ES-I3 (cell line): ENCODE measurements around the gene PSPH.
"Not testable (repeated sequence)": the region's sequence is repeated elsewhere in the genome, so short reads cannot be mapped to it uniquely, and the experiment has no call there.

Experiments used
- H3K36me3 ChIP-seq: 2 replicates; pipeline ENCODE4 v1.6.1; 2013; ENCODE audit warnings: mild to moderate bottlenecking, low read length, control low read depth, moderate library complexity; ENCODE audit not compliant: insufficient read depth
- H3K4me1 ChIP-seq: 2 replicates; pipeline ENCODE4 v1.6.1; 2013; ENCODE audit warnings: mild to moderate bottlenecking, control low read depth, low read length; ENCODE audit not compliant: insufficient read depth
- H3K9ac ChIP-seq: 2 replicates; pipeline ENCODE4 v1.6.1; 2013; ENCODE audit warnings: low read depth, mild to moderate bottlenecking, low read length, moderate library complexity
- H3K9me3 ChIP-seq: 2 replicates; pipeline ENCODE4 v1.6.1; 2013; ENCODE audit warnings: mild to moderate bottlenecking, low read length, moderate library complexity; ENCODE audit not compliant: control insufficient read depth, insufficient read depth

PSPH gene

DNA sequence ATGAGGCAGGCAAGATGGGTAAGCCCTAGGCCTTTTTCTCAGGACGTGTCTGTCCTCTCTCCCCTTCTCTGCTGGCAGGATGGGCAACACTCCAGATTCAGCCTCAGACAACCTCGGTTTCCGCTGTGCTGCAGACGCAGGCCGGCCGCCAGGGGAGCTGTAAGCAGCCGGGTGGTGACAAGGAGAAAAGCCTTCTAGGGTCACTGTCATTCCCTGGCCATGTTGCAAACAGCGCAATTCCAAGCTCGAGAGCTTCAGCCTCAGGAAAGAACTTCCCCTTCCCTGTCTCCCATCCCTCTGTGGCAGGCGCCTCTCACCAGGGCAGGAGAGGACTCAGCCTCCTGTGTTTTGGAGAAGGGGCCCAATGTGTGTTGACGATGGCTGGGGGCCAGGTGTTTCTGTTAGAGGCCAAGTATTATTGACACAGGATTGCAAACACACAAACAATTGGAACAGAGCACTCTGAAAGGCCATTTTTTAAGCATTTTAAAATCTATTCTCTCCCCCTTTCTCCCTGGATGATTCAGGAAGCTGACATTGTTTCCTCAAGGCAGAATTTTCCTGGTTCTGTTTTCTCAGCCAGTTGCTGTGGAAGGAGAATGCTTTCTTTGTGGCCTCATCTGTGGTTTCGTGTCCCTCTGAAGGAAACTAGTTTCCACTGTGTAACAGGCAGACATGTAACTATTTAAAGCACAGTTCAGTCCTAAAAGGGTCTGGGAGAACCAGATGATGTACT lies 28.4 kb upstream of the PSPH start:
- no peak overlapping the region for H3K9ac ChIP-seq
- peaks cover 6% of the 10 kb centered on the region; the same call in 1 of the 2 replicates for H3K36me3 ChIP-seq
- H3K9me3 ChIP-seq = no peaks in the 10 kb centered on the region
- H3K4me1 ChIP-seq = no peaks in the 10 kb centered on the region

DNA sequence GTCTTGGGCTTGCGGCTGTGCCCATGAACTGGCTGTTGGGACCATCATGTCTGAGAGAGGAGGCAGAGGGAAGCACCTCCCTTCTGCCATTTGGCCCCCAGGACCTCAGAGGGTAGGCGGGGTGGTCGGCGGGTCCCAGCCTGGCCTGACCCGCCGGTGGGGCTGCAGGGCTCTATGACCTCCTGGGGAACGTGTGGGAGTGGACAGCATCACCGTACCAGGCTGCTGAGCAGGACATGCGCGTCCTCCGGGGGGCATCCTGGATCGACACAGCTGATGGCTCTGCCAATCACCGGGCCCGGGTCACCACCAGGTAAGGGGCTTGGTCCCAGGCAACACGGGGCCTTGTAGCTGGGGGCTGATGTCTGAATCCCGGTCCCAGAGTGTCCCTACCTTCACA lies 27.0 kb upstream of the PSPH start:
- H3K36me3 ChIP-seq = peaks cover 4% of the 10 kb centered on the region; the same call in 1 of the 2 replicates
- H3K9me3 ChIP-seq = no peaks in the 10 kb centered on the region
- no peak overlapping the region for H3K9ac ChIP-seq
- no peaks in the 10 kb centered on the region for H3K4me1 ChIP-seq

DNA sequence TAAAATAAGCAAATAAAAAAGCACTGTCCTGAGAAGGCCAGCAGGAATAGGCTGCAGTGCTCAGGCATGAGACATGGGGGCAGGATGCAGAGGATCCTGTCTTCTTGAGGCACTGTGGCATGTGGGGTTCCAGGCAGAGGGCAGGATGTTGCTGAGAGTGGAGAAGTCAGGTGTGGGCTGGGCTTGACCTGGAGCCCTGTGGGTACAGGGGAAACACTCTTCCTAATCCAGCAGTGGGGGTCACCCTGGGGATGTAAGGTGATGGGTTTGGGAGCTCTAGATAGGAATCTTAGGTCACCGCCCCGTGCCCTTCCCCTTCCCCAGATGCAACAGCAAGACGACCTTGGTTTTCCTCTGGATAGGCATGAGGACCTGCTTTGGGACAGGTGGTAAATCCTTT lies 26.4 kb upstream of the PSPH start:
- peaks cover 4% of the 10 kb centered on the region; the same call in 1 of the 2 replicates for H3K36me3 ChIP-seq
- no peaks in the 10 kb centered on the region for H3K9me3 ChIP-seq
- no peaks in the 10 kb centered on the region for H3K4me1 ChIP-seq
- H3K9ac ChIP-seq = no peak overlapping the region

DNA sequence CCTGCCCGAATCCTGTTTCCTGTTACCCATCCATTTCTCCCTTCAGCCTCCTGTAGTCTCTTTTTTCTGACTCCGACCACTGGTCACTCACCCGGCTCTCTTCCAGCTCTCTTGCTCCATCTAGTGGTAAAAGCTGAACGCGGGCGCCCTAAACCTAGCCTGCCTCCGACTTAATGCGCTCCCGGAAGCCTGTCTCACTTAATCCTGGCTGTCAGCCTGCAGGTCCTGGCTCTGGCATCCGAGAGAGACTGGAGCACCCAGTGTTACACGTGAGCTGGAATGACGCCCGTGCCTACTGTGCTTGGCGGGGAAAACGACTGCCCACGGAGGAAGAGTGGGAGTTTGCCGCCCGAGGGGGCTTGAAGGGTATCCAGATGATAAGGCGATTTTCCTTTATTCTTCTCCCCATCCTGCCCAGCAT lies 23.1 kb upstream of the PSPH start:
- Histone ChIP-seq H3K9ac (no peak overlapping the region), H3K4me1 (no peaks in the 10 kb centered on the region), H3K36me3 (peaks cover 11% of the 10 kb centered on the region; the same call in 1 of the 2 replicates)

DNA sequence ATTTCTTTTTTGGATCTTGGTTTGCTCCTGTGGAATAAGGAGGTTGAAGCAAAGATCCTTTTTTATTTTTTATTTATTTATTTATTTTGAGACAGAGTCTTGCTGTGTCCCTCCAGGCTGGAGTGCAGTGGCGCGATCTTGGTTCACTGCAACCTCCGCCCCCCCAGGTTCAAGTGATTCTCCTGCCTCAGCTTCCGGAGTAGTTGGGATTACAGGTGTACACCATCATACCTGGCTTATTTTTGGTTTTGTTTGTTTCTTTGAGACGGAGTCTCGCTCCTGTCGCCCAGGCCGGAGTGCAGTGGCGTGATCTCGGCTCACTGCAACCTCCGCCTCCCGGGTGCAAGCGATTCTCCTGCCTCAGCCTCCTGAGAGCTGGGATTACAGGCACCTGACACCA lies 15.1 kb upstream of the PSPH start:
- not testable (repeated sequence) for H3K4me1 ChIP-seq, H3K9ac ChIP-seq, H3K9me3 ChIP-seq
- H3K36me3 ChIP-seq = peaks cover 14% of the 10 kb centered on the region

More for the DNA sequence above, 23.1 kb upstream of the PSPH start:
- no peaks in the 10 kb centered on the region for H3K9me3 ChIP-seq

DNA sequence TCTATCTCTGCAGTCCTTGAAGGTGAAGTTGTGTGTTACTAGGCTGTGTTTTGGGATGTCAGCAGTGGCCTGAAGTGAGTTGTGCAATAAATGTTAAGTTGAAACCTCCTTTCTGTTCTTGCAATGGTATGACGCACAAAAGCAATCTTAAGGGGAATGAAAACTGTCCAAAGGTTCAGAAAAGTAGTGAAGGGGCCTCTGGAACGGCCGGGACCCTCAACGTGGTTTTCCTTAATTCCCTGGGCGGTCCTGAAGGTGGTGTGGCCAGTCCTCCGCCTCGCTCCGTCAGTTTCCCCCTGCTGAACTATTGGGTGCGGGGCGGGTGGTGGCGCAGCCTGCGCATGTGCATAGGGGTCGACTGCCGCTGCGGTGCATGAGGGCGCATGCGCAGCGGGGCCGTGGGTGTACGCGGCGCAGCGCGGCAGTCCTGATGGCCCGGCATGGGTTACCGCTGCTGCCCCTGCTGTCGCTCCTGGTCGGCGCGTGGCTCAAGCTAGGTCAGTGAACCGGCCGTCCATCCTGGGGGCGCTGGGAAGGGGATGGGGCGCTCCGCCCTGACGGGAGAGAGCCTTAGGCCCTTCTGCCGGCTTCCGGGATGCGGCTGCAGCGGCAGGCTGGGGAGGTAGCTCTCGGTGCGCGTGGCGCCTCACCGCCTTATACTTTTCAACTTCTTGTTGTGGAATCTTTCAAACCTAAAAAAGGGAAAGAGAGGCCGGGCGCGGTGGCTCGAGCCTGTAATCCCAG lies 12.8 kb upstream of the PSPH start, which contains the start of gene SUMF2:
TSS of gene SUMF2 (plus strand) at position 405 of the 744 bp plus-strand sequence. CDS start at position 431, 26 bp downstream.
- Histone ChIP-seq H3K9ac (peak within 1 kb of the TSS; percentile 98), H3K36me3 (peaks cover 24% of the 10 kb centered on the region)

DNA sequence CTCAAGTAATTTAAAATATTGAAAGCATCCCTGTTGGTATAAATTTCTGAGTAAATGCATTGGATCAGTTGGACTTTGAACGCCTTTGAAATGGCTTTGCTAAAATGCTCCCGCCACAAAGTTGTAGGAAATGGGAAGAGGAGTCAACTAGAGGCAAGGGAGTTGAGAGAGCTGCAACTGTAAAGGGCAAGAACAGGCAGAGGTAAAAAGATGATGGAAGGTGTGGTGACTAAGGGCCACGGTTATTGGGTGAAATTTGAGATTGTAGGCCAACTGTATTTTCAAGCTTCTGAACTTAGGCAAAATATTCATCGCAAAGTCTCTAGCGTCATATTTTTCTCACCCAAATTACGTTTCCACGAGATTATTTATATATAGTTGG lies 12.2 kb upstream of the PSPH start:
- H3K9me3 ChIP-seq = no peaks in the 10 kb centered on the region
- no peak overlapping the region for H3K9ac ChIP-seq
- H3K36me3 ChIP-seq = peaks cover 27% of the 10 kb centered on the region
- H3K4me1 ChIP-seq = no peaks in the 10 kb centered on the region

More for the DNA sequence above, 12.8 kb upstream of the PSPH start, which contains the start of gene SUMF2:
- no peaks in the 10 kb centered on the region for H3K9me3 ChIP-seq
- no peaks in the 10 kb centered on the region for H3K4me1 ChIP-seq

DNA sequence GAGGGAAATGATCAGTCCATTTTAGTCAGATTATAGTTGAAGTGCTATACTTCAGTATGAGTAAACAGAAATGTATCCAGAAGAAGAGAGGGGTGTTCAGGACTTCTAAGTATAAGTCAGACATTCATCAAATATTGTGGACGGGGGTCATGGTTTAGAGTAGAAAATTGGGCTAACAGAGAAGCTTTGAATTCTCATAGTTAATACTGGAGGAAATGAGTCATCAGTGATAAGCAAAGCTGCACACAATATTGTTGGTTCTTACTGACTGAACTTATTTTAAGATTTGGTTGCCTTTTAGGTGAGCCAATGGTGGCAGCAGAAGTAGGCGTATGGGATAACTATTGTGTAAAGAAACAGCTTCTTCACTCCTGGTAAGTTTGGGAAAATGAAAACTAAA lies 11.1 kb upstream of the PSPH start:
- Histone ChIP-seq H3K36me3 (peaks cover 37% of the 10 kb centered on the region), H3K4me1 (no peaks in the 10 kb centered on the region), H3K9me3 (no peaks in the 10 kb centered on the region), H3K9ac (no peak overlapping the region)

DNA sequence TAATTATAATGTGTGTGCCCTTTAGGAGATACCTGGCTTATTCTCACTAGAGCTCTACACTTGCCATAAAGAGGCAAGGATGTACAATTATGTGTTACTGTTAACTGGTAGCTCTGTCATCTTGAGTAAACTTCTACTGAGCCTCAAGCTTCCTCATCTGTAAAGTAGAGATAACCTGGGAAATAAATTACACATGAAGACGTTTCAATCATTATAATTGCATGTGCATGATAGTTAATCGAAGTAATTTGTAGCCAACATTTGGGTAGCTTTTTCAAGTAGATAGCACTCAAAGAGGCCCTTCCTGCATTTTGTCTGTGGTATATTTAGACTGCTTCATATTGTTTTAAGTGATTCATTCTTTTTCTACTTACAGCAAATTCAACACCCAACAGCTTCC lies 2.7 kb upstream of the PSPH start:
- H3K36me3 ChIP-seq = peaks cover 45% of the 10 kb centered on the region
- H3K9ac ChIP-seq = no peak overlapping the region
- no peaks in the 10 kb centered on the region for H3K9me3 ChIP-seq
- no peaks in the 10 kb centered on the region; the same call in 1 of the 2 replicates for H3K4me1 ChIP-seq

DNA sequence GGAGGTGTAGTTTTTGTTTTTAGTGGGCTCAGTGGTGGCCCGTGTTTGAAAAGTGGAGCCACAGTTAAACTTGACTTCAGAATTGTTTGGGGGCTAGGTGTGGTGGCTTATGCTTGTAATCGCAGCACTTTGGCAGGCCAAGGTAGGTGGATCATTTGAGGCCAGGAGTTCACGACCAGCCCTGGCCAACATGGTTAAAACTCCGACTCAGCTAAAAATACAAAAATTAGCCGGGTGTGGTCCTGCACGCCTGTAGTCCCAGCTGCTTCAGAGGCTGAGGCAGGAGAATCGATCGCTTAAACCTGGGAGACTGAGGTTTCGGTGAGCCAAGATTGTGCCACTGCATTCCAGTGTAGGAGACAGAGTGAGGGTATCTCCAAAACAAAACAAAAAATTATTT lies 2.1 kb upstream of the PSPH start:
- Histone ChIP-seq H3K4me1 (no peaks in the 10 kb centered on the region; the same call in 1 of the 2 replicates), H3K36me3 (peaks cover 41% of the 10 kb centered on the region), H3K9me3 (no peaks in the 10 kb centered on the region), H3K9ac (no peak overlapping the region)

DNA sequence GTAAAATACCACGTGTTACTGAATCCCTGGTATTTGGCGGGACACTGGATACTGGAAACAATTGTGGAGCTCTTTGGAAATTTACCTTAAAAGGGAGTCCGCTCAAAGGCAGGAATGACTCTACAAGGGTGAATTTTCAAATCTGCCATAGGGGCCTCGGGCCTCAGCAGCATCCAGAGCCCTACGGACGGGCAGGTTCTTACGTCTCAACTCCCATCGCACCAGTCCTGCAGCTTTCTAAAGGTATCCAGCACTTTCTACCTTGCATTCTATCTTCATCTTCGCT lies 248 bp downstream of the PSPH start:
- Histone ChIP-seq H3K4me1 (no peaks in the 10 kb centered on the region; the same call in 1 of the 2 replicates), H3K9ac (peak overlapping the region; percentile 98)

DNA sequence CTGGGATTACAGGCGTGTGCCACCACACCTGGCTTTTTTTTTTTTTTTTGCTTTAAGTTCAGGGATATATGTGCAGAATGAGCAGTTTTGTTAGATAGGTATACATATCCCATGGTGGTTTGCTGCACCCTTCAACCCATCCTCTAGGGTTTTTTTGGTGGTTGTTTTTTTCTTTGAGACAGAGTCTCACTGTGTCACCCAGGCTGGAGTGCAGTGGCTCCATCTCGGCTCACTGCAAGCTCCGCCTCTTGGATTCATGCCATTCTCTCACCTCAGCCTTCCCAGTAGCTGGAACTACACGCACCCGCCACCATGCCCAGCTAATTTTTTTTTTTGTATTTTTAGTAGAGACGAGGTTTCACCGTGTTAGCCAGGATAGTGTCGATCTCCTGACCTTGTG lies 2.5 kb downstream of the PSPH start:
- H3K4me1 ChIP-seq, H3K9ac ChIP-seq, H3K9me3 ChIP-seq, H3K36me3 ChIP-seq: not testable (repeated sequence)

More for the DNA sequence above, 248 bp downstream of the PSPH start:
- peaks cover 23% of the 10 kb centered on the region for H3K36me3 ChIP-seq
- no peaks in the 10 kb centered on the region for H3K9me3 ChIP-seq

DNA sequence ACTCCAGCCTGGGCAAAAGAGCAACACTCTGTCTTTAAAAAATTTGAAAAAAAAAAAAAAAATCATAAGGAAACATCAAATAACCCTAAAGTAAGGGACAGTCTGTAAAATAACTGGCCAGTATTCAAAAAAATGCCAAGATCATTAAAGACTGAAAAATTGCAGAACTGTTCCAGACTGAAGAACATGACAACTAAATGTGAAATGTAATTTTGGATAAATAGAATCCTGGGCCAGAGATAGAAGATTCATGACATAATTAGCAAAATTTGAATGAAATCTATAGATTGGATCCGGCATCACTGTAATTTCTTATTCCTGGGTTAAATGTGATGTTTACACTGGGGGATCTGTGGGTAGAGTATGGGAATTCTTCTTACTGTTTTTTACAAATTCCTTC lies 3.0 kb downstream of the PSPH start:
- H3K9me3 ChIP-seq = no peaks in the 10 kb centered on the region
- no peaks in the 10 kb centered on the region; the same call in 1 of the 2 replicates for H3K4me1 ChIP-seq
- no peak overlapping the region for H3K9ac ChIP-seq
- H3K36me3 ChIP-seq = peaks cover 4% of the 10 kb centered on the region

DNA sequence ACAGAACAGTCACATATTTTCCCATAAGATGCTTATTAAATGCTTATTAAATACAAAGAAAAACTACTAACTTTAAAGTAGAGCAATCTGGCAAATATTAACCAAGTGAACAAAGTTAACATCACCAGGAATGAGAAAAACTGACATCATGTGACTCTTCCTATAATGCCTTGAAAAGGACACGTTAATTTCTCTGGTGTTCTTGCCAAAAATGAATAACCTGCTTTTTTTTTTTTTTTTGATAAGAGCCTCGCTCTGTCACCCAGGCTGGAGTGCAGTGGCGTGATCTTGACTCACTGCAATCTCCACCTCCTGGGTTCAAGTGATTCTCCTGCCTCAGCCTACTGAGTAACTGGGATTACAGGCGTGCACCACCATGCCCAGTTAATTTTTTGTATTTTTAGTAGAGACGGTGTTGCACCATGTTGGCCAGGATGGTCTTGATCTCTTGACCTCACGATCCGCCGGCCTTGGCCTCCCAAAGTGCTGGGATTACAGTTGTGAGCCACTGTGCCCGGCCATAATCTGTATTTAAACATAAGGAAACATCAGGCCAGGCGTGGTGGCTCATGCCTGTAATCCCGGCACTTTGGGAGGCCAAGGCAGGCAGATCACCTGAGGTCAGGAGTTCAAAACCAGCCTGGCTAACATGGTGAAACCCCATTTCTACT lies 3.7 kb downstream of the PSPH start:
- not testable (repeated sequence) for H3K36me3 ChIP-seq, H3K9me3 ChIP-seq, H3K4me1 ChIP-seq, H3K9ac ChIP-seq
